HEK293 (cell line): Measurements from ENCODE around the gene PSMC1.

Source experiments
- CTCF ChIP-seq: fragments of 450-650 bp; formaldehyde crosslinking; IDR thresholded peaks from 2 replicates; pipeline ENCODE4 v1.5.1; 2016; ENCODE audit warnings: missing biosample characterization, missing genetic modification characterization
- HOXA7 ChIP-seq: sonication (generic); formaldehyde crosslinking; IDR thresholded peaks from 2 replicates; pipeline ENCODE4 v1.8.1; 2022; ENCODE audit warnings: missing genetic modification reagents, borderline replicate concordance
- HOXC10 ChIP-seq: sonication (generic); formaldehyde crosslinking; IDR thresholded peaks from 2 replicates; pipeline ENCODE4 v1.8.1; 2023; ENCODE audit warnings: mild to moderate bottlenecking, missing genetic modification reagents
- PBX3 ChIP-seq: sonication (generic); formaldehyde crosslinking; IDR thresholded peaks from 2 replicates; pipeline ENCODE4 v1.8.1; 2022; ENCODE audit warnings: mild to moderate bottlenecking, moderate library complexity, missing genetic modification reagents
- REST ChIP-seq: fragments of 450-650 bp; formaldehyde crosslinking; IDR thresholded peaks from 2 replicates; pipeline ENCODE4 v1.5.1; 2016; ENCODE audit warnings: missing biosample characterization, missing genetic modification characterization
- ZNF510 ChIP-seq: fragments of 450-650 bp; formaldehyde crosslinking; IDR thresholded peaks from 2 replicates; pipeline ENCODE4 v1.5.1; 2018; ENCODE audit warnings: mild to moderate bottlenecking, missing genetic modification characterization, missing biosample characterization; ENCODE audit not compliant: insufficient replicate concordance
- ZNF645 ChIP-seq: fragments of 450-650 bp; formaldehyde crosslinking; IDR thresholded peaks from 2 replicates; pipeline ENCODE4; 2016; ENCODE audit warnings: missing biosample characterization, missing genetic modification characterization

- TF ChIP-seq PBX3 (CRISPR knock-in tag) (no peak), REST (tag by site-specific recombination) (no peak), HOXC10 (CRISPR knock-in tag) (no peak), ZNF510 (tag by site-specific recombination) (no peak), HOXA7 (no peak), CTCF (tag by site-specific recombination) (no peak), ZNF645 (tag by site-specific recombination) (no peak)
These were observed 17.2 kb downstream of the PSMC1 start for GRCh38 chr14:90273532-90273931.
